Mesenchymal stem cell (in vitro differentiated cells and primary cell): ENCODE results near the gene ZNF605.

Source experiments
- DNase-seq: peaks from one replicate; pipeline ENCODE4 v3.0.0-alpha.2; 2013
- H2AFZ ChIP-seq: one replicate; pipeline ENCODE4 v1.6.1; 2013; ENCODE audit warnings: low read depth, mild to moderate bottlenecking, control low read depth, inconsistent platforms, low read length, moderate library complexity
- H2AK5ac ChIP-seq: 2 replicates; pipeline ENCODE4 v1.6.1; 2013; ENCODE audit warnings: low read length, moderate library complexity, mild to moderate bottlenecking, inconsistent platforms; ENCODE audit not compliant: severe bottlenecking
- H2BK120ac ChIP-seq: one replicate; pipeline ENCODE4 v1.6.1; 2013; ENCODE audit warnings: low read depth, mild to moderate bottlenecking, inconsistent platforms, low read length, moderate library complexity
- H2BK12ac ChIP-seq, 2 experiments: one replicate each; pipeline ENCODE4 v1.6.1; 2013; ENCODE audit warnings: inconsistent platforms in 2 of 2, low read length in 2 of 2, mild to moderate bottlenecking in 2 of 2, moderate library complexity in 2 of 2, control low read depth in 1 of 2
- H2BK15ac ChIP-seq: one replicate; pipeline ENCODE4 v1.6.1; 2013; ENCODE audit warnings: mild to moderate bottlenecking, low read depth, inconsistent platforms; ENCODE audit not compliant: poor library complexity, severe bottlenecking
- H2BK5ac ChIP-seq: 2 replicates; pipeline ENCODE4 v1.6.1; 2013; ENCODE audit warnings: low read depth, mild to moderate bottlenecking, low read length, control low read depth, inconsistent platforms; ENCODE audit not compliant: poor library complexity, severe bottlenecking
- H3K14ac ChIP-seq, 2 experiments: one replicate each; pipeline ENCODE4 v1.6.1; 2013; ENCODE audit warnings: inconsistent platforms in 2 of 2, low read length in 2 of 2, control low read depth in 1 of 2, mild to moderate bottlenecking in 1 of 2, moderate library complexity in 1 of 2
- H3K18ac ChIP-seq, 2 experiments: one replicate each; pipeline ENCODE4 v1.6.1; 2013; ENCODE audit warnings: inconsistent platforms in 2 of 2, low read length in 2 of 2, control low read depth in 1 of 2, low read depth in 1 of 2, mild to moderate bottlenecking in 1 of 2
- H3K23ac ChIP-seq, 2 experiments: one replicate each; pipeline ENCODE4 v1.6.1; 2013; ENCODE audit warnings: inconsistent platforms in 2 of 2, low read length in 2 of 2, mild to moderate bottlenecking in 2 of 2, moderate library complexity in 2 of 2, control low read depth in 1 of 2
- H3K27ac ChIP-seq: 2 replicates; pipeline ENCODE4 v1.5.1; 2013; ENCODE audit warnings: mild to moderate bottlenecking, moderate library complexity, low read length, control low read depth, inconsistent platforms; ENCODE audit not compliant: poor library complexity, severe bottlenecking
- H3K27me3 ChIP-seq, 2 experiments: 2 replicates each; pipeline versions ENCODE4 v1.6.1 to v1.7.0; 2013; ENCODE audit warnings: low read length in 2 of 2, mild to moderate bottlenecking in 2 of 2, moderate library complexity in 2 of 2, control low read depth in 1 of 2, inconsistent platforms in 1 of 2; ENCODE audit not compliant: control insufficient read depth in 1 of 2, insufficient read depth in 1 of 2
- H3K36me3 ChIP-seq, 2 experiments: 2 replicates each; pipeline versions ENCODE4 v1.6.1 to v1.7.0; 2013; ENCODE audit warnings: low read length in 2 of 2, control low read depth in 1 of 2, inconsistent platforms in 1 of 2, low read depth in 1 of 2, mild to moderate bottlenecking in 1 of 2; ENCODE audit not compliant: insufficient read depth in 2 of 2, control insufficient read depth in 1 of 2
- H3K4ac ChIP-seq, 2 experiments: one replicate each; pipeline ENCODE4 v1.6.1; 2013; ENCODE audit warnings: inconsistent platforms in 2 of 2, low read length in 2 of 2, mild to moderate bottlenecking in 2 of 2, moderate library complexity in 2 of 2, control low read depth in 1 of 2, low read depth in 1 of 2
- H3K4me1 ChIP-seq: 2 replicates; pipeline ENCODE4 v1.6.1; 2013; ENCODE audit warnings: low read depth, low read length, control low read depth; ENCODE audit not compliant: control insufficient read depth, insufficient read depth
- H3K4me2 ChIP-seq: 2 replicates; pipeline ENCODE4 v1.6.1; 2013; ENCODE audit warnings: low read length, mild to moderate bottlenecking, inconsistent platforms; ENCODE audit not compliant: poor library complexity, severe bottlenecking
- H3K4me3 ChIP-seq, 2 experiments: 2 replicates each; pipeline versions ENCODE4 v1.5.1 to v1.7.0; 2013; ENCODE audit warnings: low read length in 2 of 2, mild to moderate bottlenecking in 2 of 2, control low read depth in 1 of 2, low read depth in 1 of 2; ENCODE audit not compliant: insufficient read depth in 1 of 2
- H3K79me1 ChIP-seq: replicated peaks from 2 replicates; pipeline ENCODE4 v1.6.1; 2013; ENCODE audit warnings: mild to moderate bottlenecking, control low read depth, low read length, inconsistent platforms; ENCODE audit not compliant: poor library complexity, severe bottlenecking
- H3K9ac ChIP-seq: 2 replicates; pipeline ENCODE4 v1.7.0; 2013; ENCODE audit warnings: mild to moderate bottlenecking, low read length, moderate library complexity
- H3K9me3 ChIP-seq: 2 replicates; pipeline ENCODE4 v1.7.0; 2013; ENCODE audit warnings: mild to moderate bottlenecking, low read length; ENCODE audit not compliant: control insufficient read depth
- H4K8ac ChIP-seq: one replicate; pipeline ENCODE4 v1.6.1; 2013; ENCODE audit warnings: inconsistent platforms, mild to moderate bottlenecking, low read length, moderate library complexity
- H4K91ac ChIP-seq: one replicate; pipeline ENCODE4 v1.6.1; 2013; ENCODE audit warnings: mild to moderate bottlenecking, low read length, inconsistent platforms
- WGBS: methylation state at CpG from one replicate; pipeline ENCODE4 v1.1.7; 2013; ENCODE audit warnings: mixed read lengths; 5-methylcytosine and 5-hydroxymethylcytosine counted together

ZNF605 gene

GRCh38 chr12:132952371-132953162, 3.5 kb downstream of the ZNF605 start:
- H3K27me3 ChIP-seq: no peaks in the 10 kb centered on the region
- no peak overlapping the region for H2BK12ac ChIP-seq
- H4K8ac ChIP-seq: no peak overlapping the region
- DNase-seq: no peak
- no peak overlapping the region for H3K14ac ChIP-seq
- H3K4ac ChIP-seq: no peak overlapping the region
- no peak overlapping the region for H3K18ac ChIP-seq
- H2AFZ ChIP-seq: no peak overlapping the region
- no peak overlapping the region for H3K9ac ChIP-seq
- peak overlapping the region in 1 of 2 experiments; percentile 57 for H3K4me3 ChIP-seq
- H2BK120ac ChIP-seq: no peak overlapping the region
- no peak overlapping the region for H3K4me2 ChIP-seq
- H3K27ac ChIP-seq: no peak overlapping the region
- no peak overlapping the region for H2BK15ac ChIP-seq
- WGBS: 97% methylated on average over 18 of the region's 18 CpGs
- H3K79me1 ChIP-seq: peaks cover 43% of the 10 kb centered on the region
- H4K91ac ChIP-seq: no peak overlapping the region
- H3K4me1 ChIP-seq: peaks cover 4% of the 10 kb centered on the region
- no peak overlapping the region for H2BK5ac ChIP-seq
- H3K9me3 ChIP-seq: peaks cover 63% of the 10 kb centered on the region
- H3K36me3 ChIP-seq: peaks cover 46 to 56% of the 10 kb centered on the region in 2 experiments
- no peak overlapping the region for H3K23ac ChIP-seq
- H2AK5ac ChIP-seq: no peak overlapping the region

DNA sequence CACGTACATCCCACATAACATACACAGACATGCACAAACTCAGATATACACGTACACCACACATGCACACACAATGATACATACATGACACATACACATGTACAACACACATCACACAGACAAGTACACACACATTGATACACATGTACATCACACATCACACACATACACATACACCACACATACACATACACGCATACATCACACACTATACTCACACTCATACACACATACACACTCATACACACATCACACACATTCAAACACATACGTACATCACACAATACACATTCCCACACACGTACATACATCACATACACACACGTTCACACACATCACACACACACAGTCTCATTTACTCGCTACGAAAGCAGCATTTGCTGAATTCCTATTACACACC, 4.5 kb downstream of the ZNF605 start:
- DNase-seq: no peak
- Histone ChIP-seq H4K8ac (no peak overlapping the region), H2BK12ac (no peak overlapping the region), H2AFZ (no peak overlapping the region), H2AK5ac (no peak overlapping the region), H4K91ac (no peak overlapping the region), H3K23ac (no peak overlapping the region), H3K4me1 (peaks cover 4% of the 10 kb centered on the region), H3K18ac (no peak overlapping the region), H3K4ac (no peak overlapping the region), H3K4me2 (no peak overlapping the region), H2BK120ac (no peak overlapping the region), H3K79me1 (peaks cover 42% of the 10 kb centered on the region), H3K27ac (no peak overlapping the region), H3K14ac (no peak overlapping the region), H3K27me3 (no peaks in the 10 kb centered on the region), H2BK5ac (no peak overlapping the region), H3K4me3 (peak overlapping the region in 1 of 2 experiments; percentile 57), H3K9me3 (peaks cover 72% of the 10 kb centered on the region), H3K9ac (no peak overlapping the region), H3K36me3 (peaks cover 51 to 63% of the 10 kb centered on the region in 2 experiments), H2BK15ac (no peak overlapping the region)
- 98% methylated on average over 8 of the region's 8 CpGs for WGBS

- H2AK5ac ChIP-seq: no peak overlapping the region
- H2BK15ac ChIP-seq: no peak overlapping the region
- H3K18ac ChIP-seq: no peak overlapping the region
- DNase-seq: no peak
- 94% methylated on average over 27 of the region's 27 CpGs for WGBS
- no peak overlapping the region for H3K4me2 ChIP-seq
- peaks cover 4% of the 10 kb centered on the region for H3K4me1 ChIP-seq
- H3K79me1 ChIP-seq: peaks cover 48% of the 10 kb centered on the region
- no peaks in the 10 kb centered on the region for H3K27me3 ChIP-seq
- H4K8ac ChIP-seq: no peak overlapping the region
- peak overlapping the region; percentile 5 for H4K91ac ChIP-seq
- H3K36me3 ChIP-seq: peaks cover 56 to 69% of the 10 kb centered on the region in 2 experiments
- H3K4ac ChIP-seq: no peak overlapping the region
- H3K23ac ChIP-seq: no peak overlapping the region
- no peak overlapping the region for H2AFZ ChIP-seq
- H3K9me3 ChIP-seq: peaks cover 78% of the 10 kb centered on the region
- no peak overlapping the region for H3K14ac ChIP-seq
- no peak overlapping the region for H2BK12ac ChIP-seq
- no peak overlapping the region for H3K27ac ChIP-seq
- H2BK120ac ChIP-seq: no peak overlapping the region
- no peak overlapping the region for H3K9ac ChIP-seq
- no peak overlapping the region for H2BK5ac ChIP-seq
- peak overlapping the region in 1 of 2 experiments; percentile 57 for H3K4me3 ChIP-seq
These were observed 5.1 kb downstream of the ZNF605 start for GRCh38 chr12:132950844-132951535.
